Central memory CD8-positive, alpha-beta T cell (primary cell): ENCODE measurements around the gene RAB17.

ENCODE experiments used
- ATAC-seq: fragments of 150-1000 bp; cut with Tn5 transposase; replicated peaks from 2 replicates; pipeline ENCODE4 v1.10.0; 2022; ENCODE audit warnings: mild to moderate bottlenecking, moderate FRiP score, moderate number of reproducible peaks; ENCODE audit not compliant: poor library complexity, severe bottlenecking; ENCODE audit errors: extremely low read depth
- DNase-seq, 2 donors: peaks; one replicate each; pipeline ENCODE4 v3.0.0; 2021; ENCODE audit warnings: low spot score in 2 of 2
- H3K27ac Mint-ChIP-seq: one replicate; pipeline ENCODE4 v1.8.0; 2022; ENCODE audit warnings: low read depth, mild to moderate bottlenecking, moderate library complexity, mixed read lengths
- H3K27me3 Mint-ChIP-seq: one replicate; pipeline ENCODE4 v1.8.0; 2022; ENCODE audit warnings: mixed read lengths
- H3K36me3 Mint-ChIP-seq: one replicate; pipeline ENCODE4 v1.8.0; 2022; ENCODE audit warnings: mild to moderate bottlenecking, moderate library complexity, mixed read lengths; ENCODE audit not compliant: insufficient read depth
- H3K4me1 Mint-ChIP-seq: one replicate; pipeline ENCODE4 v1.8.0; 2022; ENCODE audit warnings: mixed read lengths
- H3K4me3 Mint-ChIP-seq: one replicate; pipeline ENCODE4 v1.8.0; 2022; ENCODE audit warnings: mild to moderate bottlenecking, moderate library complexity, mixed read lengths
- H3K9me3 Mint-ChIP-seq: one replicate; pipeline ENCODE4 v1.8.0; 2022; ENCODE audit warnings: mixed read lengths

Gene RAB17

GRCh38 chr2:237629188-237629534, 38.6 kb upstream of the RAB17 start:
- H3K4me3 Mint-ChIP-seq = no peak overlapping the region
- H3K9me3 Mint-ChIP-seq = no peaks in the 10 kb centered on the region
- H3K4me1 Mint-ChIP-seq = no peaks in the 10 kb centered on the region
- no peak for DNase-seq
- peaks cover 87% of the 10 kb centered on the region for H3K27me3 Mint-ChIP-seq
- ATAC-seq = no peak
- no peak overlapping the region for H3K27ac Mint-ChIP-seq
- no peaks in the 10 kb centered on the region for H3K36me3 Mint-ChIP-seq

GRCh38 chr2:237628247-237629187, 38.0 kb upstream of the RAB17 start:
- DNase-seq = no peak
- H3K27me3 Mint-ChIP-seq = peaks cover 87% of the 10 kb centered on the region
- ATAC-seq = no peak
- H3K27ac Mint-ChIP-seq = no peak overlapping the region
- peak overlapping the region; percentile 70 for H3K4me3 Mint-ChIP-seq
- no peaks in the 10 kb centered on the region for H3K4me1 Mint-ChIP-seq
- H3K36me3 Mint-ChIP-seq = no peaks in the 10 kb centered on the region
- H3K9me3 Mint-ChIP-seq = no peaks in the 10 kb centered on the region

- H3K27ac Mint-ChIP-seq = no peak within 1 kb of the TSS
- no peaks in the 10 kb centered on the region for H3K9me3 Mint-ChIP-seq
- DNase-seq = no peak
- H3K4me3 Mint-ChIP-seq = peak within 1 kb of the TSS; percentile 70
- no peaks in the 10 kb centered on the region for H3K36me3 Mint-ChIP-seq
- no peaks in the 10 kb centered on the region for H3K4me1 Mint-ChIP-seq
- peaks cover 85% of the 10 kb centered on the region for H3K27me3 Mint-ChIP-seq
- ATAC-seq = no peak
Observed at GRCh38 chr2:237627441-237628246, 37.1 kb upstream of the RAB17 start, which contains the start of gene LRRFIP1. Gene LRRFIP1, plus strand, starts transcription at chr2:237627587. Its CDS starts 58 bp downstream, at chr2:237627645.

GRCh38 chr2:237626813-237627440, 36.4 kb upstream of the RAB17 start:
- Mint-ChIP-seq H3K36me3 (no peaks in the 10 kb centered on the region), H3K27ac (no peak overlapping the region), H3K4me3 (peak overlapping the region; percentile 47), H3K27me3 (peaks cover 82% of the 10 kb centered on the region), H3K4me1 (no peaks in the 10 kb centered on the region), H3K9me3 (no peaks in the 10 kb centered on the region)
- no peak for DNase-seq
- no peak for ATAC-seq

GRCh38 chr2:237625777-237626176, 35.2 kb upstream of the RAB17 start:
- peaks cover 79% of the 10 kb centered on the region for H3K27me3 Mint-ChIP-seq
- peak overlapping the region; percentile 47 for H3K4me3 Mint-ChIP-seq
- no peak for DNase-seq
- no peaks in the 10 kb centered on the region for H3K36me3 Mint-ChIP-seq
- ATAC-seq = no peak
- H3K4me1 Mint-ChIP-seq = no peaks in the 10 kb centered on the region
- H3K9me3 Mint-ChIP-seq = no peaks in the 10 kb centered on the region
- no peak overlapping the region for H3K27ac Mint-ChIP-seq

GRCh38 chr2:237625216-237625705, 34.7 kb upstream of the RAB17 start:
- no peak overlapping the region for H3K27ac Mint-ChIP-seq

GRCh38 chr2:237624565-237624964, 34.0 kb upstream of the RAB17 start:
- no peaks in the 10 kb centered on the region for H3K4me1 Mint-ChIP-seq
- H3K4me3 Mint-ChIP-seq = no peak overlapping the region
- peaks cover 67% of the 10 kb centered on the region for H3K27me3 Mint-ChIP-seq
- no peaks in the 10 kb centered on the region for H3K9me3 Mint-ChIP-seq
- no peak for ATAC-seq
- H3K27ac Mint-ChIP-seq = no peak overlapping the region
- DNase-seq = no peak
- H3K36me3 Mint-ChIP-seq = no peaks in the 10 kb centered on the region

More at GRCh38 chr2:237625216-237625705, 34.7 kb upstream of the RAB17 start:
- H3K4me1 Mint-ChIP-seq = no peaks in the 10 kb centered on the region
- H3K36me3 Mint-ChIP-seq = no peaks in the 10 kb centered on the region
- H3K27me3 Mint-ChIP-seq = peaks cover 74% of the 10 kb centered on the region
- no peak for ATAC-seq
- H3K9me3 Mint-ChIP-seq = no peaks in the 10 kb centered on the region
- no peak overlapping the region for H3K4me3 Mint-ChIP-seq
- no peak for DNase-seq

GRCh38 chr2:237623428-237624403, 33.2 kb upstream of the RAB17 start:
- no peaks in the 10 kb centered on the region for H3K36me3 Mint-ChIP-seq
- no peak for ATAC-seq
- H3K9me3 Mint-ChIP-seq = no peaks in the 10 kb centered on the region
- DNase-seq = no peak
- H3K27me3 Mint-ChIP-seq = peaks cover 60% of the 10 kb centered on the region
- no peak overlapping the region for H3K27ac Mint-ChIP-seq
- H3K4me1 Mint-ChIP-seq = no peaks in the 10 kb centered on the region
- no peak overlapping the region for H3K4me3 Mint-ChIP-seq

GRCh38 chr2:237618449-237618848, 27.9 kb upstream of the RAB17 start:
- ATAC-seq = no peak
- Mint-ChIP-seq H3K4me1 (peaks cover 6% of the 10 kb centered on the region), H3K27me3 (peaks cover 22% of the 10 kb centered on the region), H3K9me3 (no peaks in the 10 kb centered on the region), H3K4me3 (no peak overlapping the region), H3K36me3 (no peaks in the 10 kb centered on the region), H3K27ac (no peak overlapping the region)
- no peak for DNase-seq

- Mint-ChIP-seq H3K4me3 (no peak overlapping the region), H3K27me3 (peaks cover 17% of the 10 kb centered on the region), H3K4me1 (peaks cover 6% of the 10 kb centered on the region), H3K36me3 (no peaks in the 10 kb centered on the region), H3K27ac (no peak overlapping the region), H3K9me3 (no peaks in the 10 kb centered on the region)
- ATAC-seq (no peak), DNase-seq (no peak)
Observed at GRCh38 chr2:237617587-237617982, 27.1 kb upstream of the RAB17 start.

- H3K27me3 Mint-ChIP-seq = peaks cover 16% of the 10 kb centered on the region
- no peaks in the 10 kb centered on the region for H3K36me3 Mint-ChIP-seq
- DNase-seq (no peak), ATAC-seq (no peak)
- H3K4me1 Mint-ChIP-seq = peaks cover 6% of the 10 kb centered on the region
- no peaks in the 10 kb centered on the region for H3K9me3 Mint-ChIP-seq
- no peak overlapping the region for H3K27ac Mint-ChIP-seq
- H3K4me3 Mint-ChIP-seq = no peak overlapping the region
Observed at GRCh38 chr2:237616734-237617586, 26.4 kb upstream of the RAB17 start.
